ENCODE results near the gene UBA6. TPM values are rescaled to one million over a fixed set of nuclear protein-coding genes. Genes with fewer than 3 reads are reported as not detected.

Gene UBA6
- 10 to 100 TPM; 22.4 to 28.6 TPM for total RNA-seq

DNA sequence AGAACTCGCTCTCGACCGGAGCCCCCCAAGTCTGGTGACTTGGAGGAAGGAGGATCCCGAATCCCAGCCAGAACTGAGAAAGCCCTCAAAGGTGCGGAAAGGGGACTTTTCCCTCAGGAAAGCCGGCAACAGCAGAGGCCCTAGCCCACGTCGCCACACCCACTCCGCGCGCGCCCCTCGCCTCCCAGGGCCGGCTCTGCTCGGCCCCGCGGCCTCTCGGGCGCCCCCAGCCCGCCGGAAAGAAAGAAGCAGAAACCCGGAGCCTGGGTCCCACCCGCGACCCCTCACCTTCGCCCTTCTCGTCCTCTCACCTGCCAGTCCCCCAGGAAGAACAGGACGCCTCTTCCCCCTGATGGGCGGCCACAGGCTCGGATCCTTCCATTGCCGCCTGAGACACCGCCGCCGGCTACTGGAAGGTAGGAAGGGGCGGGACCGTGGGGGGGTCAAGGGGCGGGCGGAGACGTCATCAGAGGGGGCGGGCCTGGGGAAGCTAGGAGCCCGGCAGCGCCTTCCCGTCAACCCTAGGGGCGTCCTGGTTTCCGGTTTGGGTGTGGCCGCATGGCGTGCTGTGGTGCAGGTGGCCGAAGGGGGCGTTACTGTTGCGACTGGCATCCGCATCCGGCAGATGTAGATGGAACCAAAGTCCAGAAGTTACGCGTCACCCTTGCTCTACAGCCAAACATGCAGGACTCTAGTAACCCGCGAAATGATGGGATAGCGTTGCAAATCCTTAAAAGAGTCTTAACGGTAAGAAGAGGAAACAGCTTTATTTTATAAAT is at the start of gene UBA6:
UBA6 (minus strand) TSS at position 418 of the 779 bp plus-strand sequence; CDS start at position 382, 36 bp downstream.
- Histone ChIP-seq H3K27me3 (no peaks in the 10 kb centered on the region), H3K4me3 (peak within 1 kb of the TSS; percentile 68 to 91), H3K36me3 (no peaks in the 10 kb centered on the region), H3K4me1 (peaks cover 0 to 15% of the 10 kb centered on the region in 2 donors), H3K27ac (peak within 1 kb of the TSS; percentile 81 to 91), H3K9me3 (no peaks in the 10 kb centered on the region)
- peak; percentile 96 for DNase-seq (ENCODE audit: low spot score)
- TF ChIP-seq, protein P1, sequence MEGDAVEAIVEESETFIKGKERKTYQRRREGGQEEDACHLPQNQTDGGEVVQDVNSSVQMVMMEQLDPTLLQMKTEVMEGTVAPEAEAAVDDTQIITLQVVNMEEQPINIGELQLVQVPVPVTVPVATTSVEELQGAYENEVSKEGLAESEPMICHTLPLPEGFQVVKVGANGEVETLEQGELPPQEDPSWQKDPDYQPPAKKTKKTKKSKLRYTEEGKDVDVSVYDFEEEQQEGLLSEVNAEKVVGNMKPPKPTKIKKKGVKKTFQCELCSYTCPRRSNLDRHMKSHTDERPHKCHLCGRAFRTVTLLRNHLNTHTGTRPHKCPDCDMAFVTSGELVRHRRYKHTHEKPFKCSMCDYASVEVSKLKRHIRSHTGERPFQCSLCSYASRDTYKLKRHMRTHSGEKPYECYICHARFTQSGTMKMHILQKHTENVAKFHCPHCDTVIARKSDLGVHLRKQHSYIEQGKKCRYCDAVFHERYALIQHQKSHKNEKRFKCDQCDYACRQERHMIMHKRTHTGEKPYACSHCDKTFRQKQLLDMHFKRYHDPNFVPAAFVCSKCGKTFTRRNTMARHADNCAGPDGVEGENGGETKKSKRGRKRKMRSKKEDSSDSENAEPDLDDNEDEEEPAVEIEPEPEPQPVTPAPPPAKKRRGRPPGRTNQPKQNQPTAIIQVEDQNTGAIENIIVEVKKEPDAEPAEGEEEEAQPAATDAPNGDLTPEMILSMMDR (IDR thresholded peaks at IDR 0.05): peak in 1 of 2 donors; percentile 59

DNA sequence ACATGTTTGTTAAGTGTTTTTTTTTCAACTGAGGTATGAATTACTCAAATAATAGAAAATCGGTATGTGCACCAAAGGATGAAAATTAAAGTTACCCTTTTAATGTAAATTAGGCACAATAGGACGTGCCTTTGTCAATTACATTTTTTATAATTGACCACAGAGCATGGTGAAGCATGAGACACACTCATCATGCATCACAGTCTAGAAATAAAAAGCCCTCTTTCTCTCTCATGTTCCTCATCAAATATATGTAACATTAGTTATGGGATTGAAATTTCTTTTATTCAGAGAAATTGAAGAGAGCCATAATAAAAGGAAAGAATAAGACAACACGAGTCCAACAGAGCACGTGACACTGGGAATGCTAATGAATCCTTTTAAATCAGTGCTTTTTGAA is 49.7 kb upstream of the UBA6 start:
- Histone ChIP-seq H3K4me3 (no peak overlapping the region), H3K9me3 (no peaks in the 10 kb centered on the region), H3K4me1 (no peaks in the 10 kb centered on the region), H3K27me3 (no peaks in the 10 kb centered on the region), H3K27ac (no peak overlapping the region), H3K36me3 (no peaks in the 10 kb centered on the region)
- no peak for DNase-seq (ENCODE audit: low spot score)
- TF ChIP-seq, protein P1 (IDR thresholded peaks at IDR 0.05): no peak

DNA sequence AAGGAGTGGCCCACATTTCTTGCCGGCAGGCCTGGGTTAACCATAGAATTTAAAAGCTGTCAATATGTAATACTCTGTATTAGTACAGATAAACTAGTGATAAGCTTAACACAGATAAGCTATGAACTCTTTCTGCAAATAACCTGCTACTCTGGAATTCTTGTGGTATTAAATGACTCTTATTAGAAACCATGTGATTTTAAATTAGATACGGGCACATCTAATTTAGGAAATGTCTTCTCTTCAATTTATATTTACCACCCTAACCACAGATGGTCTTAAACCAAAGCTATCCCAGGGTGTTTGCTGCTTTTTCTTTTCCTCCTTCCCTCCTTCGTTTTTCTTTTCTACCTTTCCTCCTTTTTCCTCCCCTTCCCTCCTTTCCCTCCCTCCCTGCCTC is 48.3 kb upstream of the UBA6 start:
- no peaks in the 10 kb centered on the region for H3K36me3 ChIP-seq
- no peaks in the 10 kb centered on the region for H3K4me1 ChIP-seq
- TF ChIP-seq, protein P1 (IDR thresholded peaks at IDR 0.05): no peak
- H3K9me3 ChIP-seq: no peaks in the 10 kb centered on the region
- H3K4me3 ChIP-seq: no peak overlapping the region
- DNase-seq (ENCODE audit: low spot score): no peak
- H3K27ac ChIP-seq: no peak overlapping the region
- no peaks in the 10 kb centered on the region for H3K27me3 ChIP-seq

DNA sequence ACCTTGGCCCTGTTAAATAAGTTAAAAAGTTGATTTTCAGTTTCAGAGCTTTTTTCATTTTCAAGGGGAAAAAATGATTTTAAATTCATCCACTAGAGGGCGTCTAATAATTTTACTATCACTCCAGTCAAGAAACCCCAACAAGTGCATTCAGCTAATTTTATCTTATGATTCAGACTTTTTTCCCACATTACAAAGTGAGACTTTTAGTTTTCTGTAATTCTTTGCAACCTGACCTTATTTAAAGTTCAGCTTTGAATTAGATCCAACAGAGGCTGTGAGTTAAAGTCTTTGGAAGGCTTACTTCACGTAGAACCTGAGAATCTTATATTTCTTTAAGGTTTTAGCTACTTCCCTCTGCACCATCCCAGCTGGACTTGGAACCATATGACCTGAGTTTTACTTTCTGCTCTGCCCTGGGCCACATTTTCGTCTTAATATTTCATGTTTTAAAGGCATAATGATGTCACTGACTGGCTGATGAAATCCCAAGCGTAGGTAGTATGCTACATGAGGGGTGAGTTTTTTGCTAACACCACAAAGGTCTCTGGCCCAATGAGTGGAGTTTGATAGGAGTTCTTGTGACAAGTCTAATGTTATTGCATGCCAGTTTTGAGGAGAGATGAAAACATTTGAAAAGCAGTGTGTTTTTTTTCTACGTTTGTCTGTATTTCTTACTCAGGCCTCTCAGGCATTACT is 46.0 kb upstream of the UBA6 start:
- no peak for DNase-seq (ENCODE audit: low spot score)
- H3K9me3 ChIP-seq: no peaks in the 10 kb centered on the region

DNA sequence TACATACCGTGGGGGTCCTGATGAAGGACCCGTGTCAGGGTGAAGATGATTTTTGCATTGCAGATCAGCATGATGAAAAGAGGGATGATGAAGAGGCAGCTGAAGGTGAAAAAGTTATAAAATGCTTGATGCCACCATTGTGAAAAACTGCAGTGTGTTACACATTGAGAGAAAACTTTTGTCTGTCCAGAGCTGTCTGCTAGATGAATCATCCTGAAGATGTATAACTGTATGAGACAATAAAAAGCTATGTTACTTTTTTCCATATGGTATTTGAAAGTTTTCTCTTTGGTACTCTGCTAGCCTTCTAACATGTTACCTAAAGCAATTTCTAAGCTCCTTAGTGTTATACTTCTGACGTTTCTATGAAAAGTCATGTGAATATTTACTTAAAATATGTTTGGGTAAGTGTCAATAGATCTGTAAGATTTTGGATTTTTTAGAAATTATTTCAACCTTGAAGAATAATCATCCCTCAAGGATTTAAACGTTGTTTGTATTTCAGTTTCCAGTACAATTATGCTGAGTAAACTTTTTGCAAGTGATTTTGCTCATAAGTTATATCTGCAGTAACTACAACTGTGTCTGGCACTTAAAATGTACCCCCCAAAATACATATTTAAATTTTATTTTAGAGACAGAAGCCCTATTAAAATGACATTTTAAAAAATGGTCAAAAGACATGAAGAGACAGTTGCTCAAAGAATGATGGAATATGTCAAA is 43.8 kb upstream of the UBA6 start:
- DNase-seq (ENCODE audit: low spot score): no peak
- no peak overlapping the region for H3K27ac ChIP-seq
- no peaks in the 10 kb centered on the region for H3K9me3 ChIP-seq
- TF ChIP-seq, protein P1 (IDR thresholded peaks at IDR 0.05): no peak
- H3K27me3 ChIP-seq: no peaks in the 10 kb centered on the region
- no peaks in the 10 kb centered on the region for H3K36me3 ChIP-seq
- no peak overlapping the region for H3K4me3 ChIP-seq
- no peaks in the 10 kb centered on the region for H3K4me1 ChIP-seq

More for the DNA sequence above, 46.0 kb upstream of the UBA6 start:
- H3K36me3 ChIP-seq: no peaks in the 10 kb centered on the region
- TF ChIP-seq, protein P1 (IDR thresholded peaks at IDR 0.05): peak; percentile 54 to 83
- H3K27me3 ChIP-seq: no peaks in the 10 kb centered on the region
- no peak overlapping the region for H3K27ac ChIP-seq
- no peaks in the 10 kb centered on the region for H3K4me1 ChIP-seq
- H3K4me3 ChIP-seq: no peak overlapping the region
